Panc1 (cell line): ENCODE results near the gene SPTLC2. TPM values are rescaled to one million over a fixed set of nuclear protein-coding genes. Genes with fewer than 3 reads are reported as not detected.

Experiments
- ATAC-seq: fragments of 200-7000 bp; cut with Tn5 transposase; 2 replicates; pipeline ENCODE4 v1.9.1; 2020; ENCODE audit warnings: mild to moderate bottlenecking, moderate library complexity
- BruUV-seq: library from RNA; stranded (reverse); fragments of 400-500 nt; replicated peaks from 2 replicates; lab custom pipeline; 2021; lab: Mats Ljungman, UMichigan
- CTCF ChIA-PET: fragments of 300-600 bp; sonication (Branson Sonifier 250); formaldehyde crosslinking; loops from one replicate; lab custom pipeline; 2022; ENCODE audit warnings: antibody characterized with exemption; lab: Charles Lee
- POLR2A ChIA-PET: fragments of 300-600 bp; sonication (Branson Sonifier 250); formaldehyde crosslinking; loops from one replicate; lab custom pipeline; 2022; ENCODE audit warnings: antibody characterized with exemption; lab: Charles Lee
- DNase-seq: peaks from one replicate; pipeline ENCODE4 v3.0.0-alpha.2; 2010; ENCODE audit warnings: low read depth, low spot score
- H3K27ac ChIP-seq: 2 replicates; pipeline ENCODE4 v1.5.1; 2011; ENCODE audit warnings: mild to moderate bottlenecking, low read length, inconsistent platforms
- H3K27me3 ChIP-seq: fragments of 200-500 bp; sonication (Bioruptor generic); 2 replicates; pipeline ENCODE4 v1.6.0; 2014; ENCODE audit warnings: low read length, inconsistent platforms; ENCODE audit not compliant: control insufficient read depth, insufficient read depth
- H3K36me3 ChIP-seq: fragments of 200-500 bp; sonication (Bioruptor generic); 2 replicates; pipeline ENCODE4 v1.5.1; 2014; ENCODE audit warnings: inconsistent platforms, mild to moderate bottlenecking, low read length, moderate library complexity; ENCODE audit not compliant: control insufficient read depth, insufficient read depth
- H3K4me1 ChIP-seq: 2 replicates; pipeline ENCODE4 v1.5.1; 2011; ENCODE audit warnings: inconsistent platforms, mild to moderate bottlenecking, low read length, moderate library complexity; ENCODE audit not compliant: control insufficient read depth, insufficient read depth
- H3K4me3 ChIP-seq, 2 experiments: 2 replicates each; pipeline ENCODE4 v1.5.1; 2011 to 2012; ENCODE audit warnings: low read depth in 2 of 2, low read length in 2 of 2, mild to moderate bottlenecking in 2 of 2, inconsistent platforms in 1 of 2, moderate library complexity in 1 of 2
- H3K9me3 ChIP-seq: fragments of 200-500 bp; sonication (Bioruptor generic); 2 replicates; pipeline ENCODE4 v1.5.1; 2014; ENCODE audit warnings: low read depth, mild to moderate bottlenecking, inconsistent platforms, low read length, moderate library complexity; ENCODE audit not compliant: control insufficient read depth, insufficient read depth
- CTCF ChIP-seq: fragments of 450-650 bp; IDR thresholded peaks from 2 replicates; pipeline ENCODE4 v1.5.1; 2017; ENCODE audit warnings: mild to moderate bottlenecking
- POLR2AphosphoS5 ChIP-seq: IDR thresholded peaks from 2 replicates; pipeline ENCODE4 v1.6.1; 2012; ENCODE audit warnings: mild to moderate bottlenecking, low read depth, low read length, moderate library complexity
- REST ChIP-seq, 2 experiments: IDR thresholded peaks; 2 replicates each; pipeline ENCODE4 v1.6.1; 2011 to 2012; ENCODE audit warnings: low read depth in 2 of 2, control low read depth in 1 of 2, low read length in 1 of 2, mild to moderate bottlenecking in 1 of 2, moderate library complexity in 1 of 2; ENCODE audit not compliant: insufficient read depth in 1 of 2
- SIN3A ChIP-seq: IDR thresholded peaks from 2 replicates; pipeline ENCODE4 v1.6.1; 2012; ENCODE audit warnings: low read depth, mild to moderate bottlenecking, low read length, moderate library complexity, borderline replicate concordance; ENCODE audit not compliant: insufficient read depth
- TCF7L2 ChIP-seq: IDR thresholded peaks from 2 replicates; pipeline ENCODE4 v1.6.1; 2011; ENCODE audit warnings: mild to moderate bottlenecking, low read depth, low read length, inconsistent platforms
- in situ Hi-C: cut with HindIII; loops from 2 replicates; pipeline ENCODE4 v1.10.0; 2016; ENCODE audit warnings: low sequenced_read_pairs, low pct_unique_long_range_greater_than_20kb
- intact Hi-C: fragments of 100-400 bp; cut with micrococcal nuclease; formaldehyde crosslinking; loops from one replicate; pipeline ENCODE4 v1.10.0; 2022; ENCODE audit not compliant: unreplicated experiment
- total RNA-seq: library from RNA; stranded (reverse); gene quantifications from one replicate; pipeline ENCODE4 v1.2.1, GENCODE V29; 2021; ENCODE audit not compliant: unreplicated experiment

The SPTLC2 gene
- total RNA-seq, 1 experiment from 2014 or later, result 21.0 TPM

- POLR2A ChIA-PET, result no interaction called here
- DNase-seq, result no peak
- BruUV-seq, result no TSS peak
- TF ChIP-seq CTCF (no peak), SIN3A (no peak), POLR2AphosphoS5 (no peak), TCF7L2 (no peak), REST (IDR thresholded peaks at IDR 0.05; ENCODE audit: insufficient read depth in 1 of 2, low read depth in 2 of 2, low read length in 1 of 2) (no peak)
- Histone ChIP-seq H3K27me3 (no peaks in the 10 kb centered on the region), H3K9me3 (no peaks in the 10 kb centered on the region), H3K4me1 (0 out of 2 replicates have a peak, but pooled peaks cover 2% of the 10 kb centered on the region), H3K36me3 (no peaks in the 10 kb centered on the region), H3K27ac (no peak overlapping the region), H3K4me3 (no peak overlapping the region)
- no peak for ATAC-seq
- CTCF ChIA-PET, result no interaction called here
- in situ Hi-C loops, result no loop called here
- intact Hi-C loops, result no loop called here
Measured at GRCh38 chr14:77579780-77580179, 36.7 kb downstream of the SPTLC2 start.

- no peak overlapping the region for H3K4me3 ChIP-seq
- H3K27ac ChIP-seq, result no peak overlapping the region
- TF ChIP-seq TCF7L2 (no peak), SIN3A (no peak), CTCF (no peak), POLR2AphosphoS5 (no peak), REST (IDR thresholded peaks at IDR 0.05; ENCODE audit: insufficient read depth in 1 of 2, low read depth in 2 of 2, low read length in 1 of 2) (no peak)
- ATAC-seq (no peak), DNase-seq (no peak)
- ChIA-PET CTCF (no interaction called here), POLR2A (no interaction called here)
- H3K36me3 ChIP-seq, result no peaks in the 10 kb centered on the region
- no TSS peak for BruUV-seq
- H3K9me3 ChIP-seq, result no peaks in the 10 kb centered on the region
- 0 out of 2 replicates have a peak, but pooled peaks cover 2% of the 10 kb centered on the region for H3K4me1 ChIP-seq
- in situ Hi-C loops (no loop called here), intact Hi-C loops (no loop called here)
- H3K27me3 ChIP-seq, result no peaks in the 10 kb centered on the region
Measured at GRCh38 chr14:77579065-77579464, 37.4 kb downstream of the SPTLC2 start.
